NCI-H2196 treated with DMSO at 0.1 percent for 48 hours (cell line): ENCODE results near the gene TEX29.

Source experiments
- DNase-seq: peaks from one replicate; lab custom pipeline; 2025; ENCODE audit not compliant: unreplicated experiment; lab: John Stamatoyannopoulos, UW

The TEX29 gene

DNA sequence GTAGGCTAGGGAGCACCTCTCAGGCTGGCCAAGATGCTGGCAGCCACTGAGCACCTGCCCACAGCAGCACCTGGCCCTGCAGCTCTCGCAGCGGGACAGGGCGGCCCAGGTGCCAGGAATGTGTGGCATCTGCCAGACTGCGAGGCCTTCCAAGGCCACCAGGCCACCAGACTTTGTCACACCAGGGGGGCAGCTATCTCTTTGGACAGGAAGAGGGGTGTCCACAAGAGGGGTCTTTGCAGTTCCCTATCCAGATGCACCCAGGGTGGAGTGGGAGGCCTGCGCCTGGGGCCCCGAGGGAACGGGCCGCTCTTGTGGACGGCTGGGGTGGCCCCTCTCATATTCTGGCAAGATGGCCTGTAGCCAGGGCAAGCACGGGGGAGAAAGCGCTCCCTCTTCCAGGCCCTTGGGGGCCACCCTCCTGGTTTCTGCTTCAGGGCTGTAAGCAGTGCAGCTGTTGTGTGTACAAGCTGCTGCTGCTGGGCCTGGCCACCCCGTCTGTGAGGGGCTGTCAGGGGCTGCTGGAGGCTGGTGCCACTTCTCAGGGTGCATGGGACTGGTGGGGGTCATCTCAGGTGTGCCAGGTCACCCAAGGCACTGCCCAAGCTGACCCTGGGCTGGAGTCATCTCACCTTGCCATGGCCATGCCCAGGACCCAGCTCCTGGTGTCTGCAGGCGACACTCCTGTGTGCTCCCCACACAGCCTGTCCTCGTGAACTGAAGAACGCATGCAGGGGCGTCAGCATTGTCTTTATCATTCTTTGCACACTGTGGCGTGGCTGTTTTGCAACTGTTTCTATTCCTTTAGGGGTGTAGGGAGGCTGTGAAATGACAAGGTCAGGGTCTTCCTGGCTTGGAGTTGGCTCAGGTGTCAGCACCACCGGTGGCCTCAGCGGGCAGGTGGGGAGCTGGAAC, 1.8 kb downstream of the TEX29 start:
- no peak for DNase-seq

DNA sequence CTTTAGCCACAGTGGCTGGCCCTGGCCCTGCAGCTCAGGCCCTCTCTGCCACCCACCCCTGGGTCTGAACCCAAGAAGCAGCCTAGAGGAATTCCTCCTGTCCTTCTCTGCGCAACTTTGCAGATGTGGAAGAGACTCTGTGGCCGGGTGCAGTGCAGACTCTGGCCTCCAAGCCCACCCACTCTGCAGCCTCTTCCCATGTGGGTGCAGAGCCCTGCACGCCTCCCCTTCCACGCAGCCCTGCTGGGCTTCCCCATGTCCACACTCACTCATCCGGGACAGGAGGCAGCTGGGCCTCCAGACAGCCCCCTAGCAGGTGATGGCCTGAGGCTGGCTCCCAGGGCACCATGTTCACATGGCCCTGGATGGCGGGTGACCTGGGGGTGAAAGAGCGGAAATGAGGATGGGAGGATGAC, 2.5 kb downstream of the TEX29 start:
- no peak for DNase-seq

GRCh38 chr13:111323549-111323948, 3.1 kb downstream of the TEX29 start:
- no peak for DNase-seq

- DNase-seq: no peak
These were observed 3.7 kb downstream of the TEX29 start for GRCh38 chr13:111323950-111324651.

DNA sequence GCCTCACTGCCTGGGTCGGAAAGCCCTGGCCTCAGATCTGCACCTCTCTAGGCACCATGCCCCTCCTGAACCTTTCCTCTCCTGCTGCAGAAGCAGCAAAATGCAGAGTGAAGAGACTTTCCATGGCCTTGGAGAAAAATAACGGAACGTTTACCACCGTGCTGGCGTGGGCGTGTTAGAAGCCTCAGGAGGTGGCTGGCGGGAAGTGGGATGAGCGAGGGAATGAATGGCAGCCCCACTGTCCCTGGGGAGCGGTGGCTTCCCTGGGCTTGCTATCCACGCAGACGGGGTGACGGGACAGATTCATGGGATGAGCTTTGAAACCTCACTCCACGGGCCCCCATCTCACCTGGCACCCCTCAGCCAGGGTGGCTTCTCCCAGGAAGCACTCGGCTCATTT, 4.3 kb downstream of the TEX29 start:
- DNase-seq: no peak

GRCh38 chr13:111325146-111325890, 4.9 kb downstream of the TEX29 start:
- DNase-seq: no peak

DNA sequence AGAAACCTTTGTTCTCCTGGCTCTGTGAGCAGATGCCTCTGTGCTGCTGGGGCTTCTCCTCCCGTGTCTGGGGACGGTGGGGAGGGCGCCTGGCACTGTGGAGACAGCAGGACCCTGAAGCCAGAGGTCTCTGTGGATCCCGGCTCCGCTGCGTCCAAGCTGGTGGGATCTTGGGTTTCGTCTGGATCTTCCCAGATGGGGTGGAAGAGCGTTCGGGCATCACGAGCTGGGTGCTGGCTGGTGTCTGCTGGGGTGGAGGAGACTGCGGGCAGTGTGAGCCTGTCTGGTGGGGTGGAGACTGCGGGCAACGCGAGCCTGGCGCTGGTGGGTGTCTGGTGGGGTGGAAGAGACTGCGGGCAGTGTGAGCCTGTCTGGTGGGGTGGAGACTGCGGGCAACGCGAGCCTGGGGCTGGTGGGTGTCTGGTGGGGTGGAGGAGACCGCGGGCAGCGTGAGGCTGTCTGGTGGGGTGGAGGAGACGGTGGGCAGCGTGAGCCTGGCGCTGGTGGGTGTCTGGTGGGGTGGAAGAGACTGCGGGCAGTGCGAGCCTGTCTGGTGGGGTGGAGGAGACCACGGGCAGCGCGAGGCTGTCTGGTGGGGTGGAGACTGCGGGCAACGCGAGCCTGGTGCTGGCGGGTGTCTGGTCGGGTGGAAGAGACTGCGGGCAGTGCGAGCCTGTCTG, 5.6 kb downstream of the TEX29 start:
- no peak for DNase-seq

DNA sequence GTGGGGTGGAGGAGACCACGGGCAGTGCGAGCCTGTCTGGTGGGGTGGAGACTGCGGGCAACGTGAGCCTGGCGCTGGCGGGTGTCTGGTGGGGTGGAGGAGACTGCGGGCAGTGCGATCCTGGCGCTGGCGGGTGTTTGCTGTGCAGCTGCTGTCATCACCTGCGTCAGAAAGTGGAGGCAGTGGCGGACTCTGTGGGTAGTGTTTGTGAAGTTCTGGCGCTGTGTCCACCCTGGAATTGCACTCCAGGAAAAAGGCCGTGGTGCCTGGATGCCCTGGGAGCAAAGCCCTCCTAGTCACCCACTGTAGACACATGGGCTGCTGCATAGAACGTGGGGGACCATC, 6.2 kb downstream of the TEX29 start:
- DNase-seq: no peak

DNA sequence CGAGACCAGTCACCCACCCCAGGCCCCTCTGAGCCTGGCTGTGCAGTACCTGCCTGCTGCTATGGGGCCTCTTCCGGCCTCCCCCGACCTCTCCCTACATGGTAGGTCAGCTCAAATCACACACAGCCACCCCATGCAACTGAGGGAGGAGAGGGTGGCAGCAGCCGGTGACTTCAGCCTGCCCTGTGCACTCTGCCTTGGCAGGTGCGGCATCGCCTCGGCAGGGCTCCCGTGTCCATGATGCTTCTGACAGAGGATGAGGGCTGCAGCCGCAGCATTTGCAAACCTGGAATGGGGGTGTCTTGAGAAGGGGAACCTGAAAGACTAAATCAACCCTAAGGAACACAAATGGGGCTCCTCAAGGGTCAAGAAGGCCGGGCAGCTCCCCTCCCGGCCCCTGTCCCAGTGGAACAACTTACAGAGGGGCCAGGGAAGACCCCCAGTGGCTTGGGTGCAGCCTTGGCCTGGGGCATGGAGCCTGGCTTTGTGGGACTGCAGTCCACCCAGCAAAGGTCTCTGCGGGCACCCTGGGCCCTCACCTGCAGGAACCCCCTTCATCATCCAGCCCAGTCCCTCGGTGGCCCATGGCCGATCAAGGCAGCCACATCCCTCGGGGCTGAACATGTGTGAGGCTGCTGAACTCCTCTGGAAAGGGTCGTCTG, 6.7 kb downstream of the TEX29 start:
- no peak for DNase-seq

DNA sequence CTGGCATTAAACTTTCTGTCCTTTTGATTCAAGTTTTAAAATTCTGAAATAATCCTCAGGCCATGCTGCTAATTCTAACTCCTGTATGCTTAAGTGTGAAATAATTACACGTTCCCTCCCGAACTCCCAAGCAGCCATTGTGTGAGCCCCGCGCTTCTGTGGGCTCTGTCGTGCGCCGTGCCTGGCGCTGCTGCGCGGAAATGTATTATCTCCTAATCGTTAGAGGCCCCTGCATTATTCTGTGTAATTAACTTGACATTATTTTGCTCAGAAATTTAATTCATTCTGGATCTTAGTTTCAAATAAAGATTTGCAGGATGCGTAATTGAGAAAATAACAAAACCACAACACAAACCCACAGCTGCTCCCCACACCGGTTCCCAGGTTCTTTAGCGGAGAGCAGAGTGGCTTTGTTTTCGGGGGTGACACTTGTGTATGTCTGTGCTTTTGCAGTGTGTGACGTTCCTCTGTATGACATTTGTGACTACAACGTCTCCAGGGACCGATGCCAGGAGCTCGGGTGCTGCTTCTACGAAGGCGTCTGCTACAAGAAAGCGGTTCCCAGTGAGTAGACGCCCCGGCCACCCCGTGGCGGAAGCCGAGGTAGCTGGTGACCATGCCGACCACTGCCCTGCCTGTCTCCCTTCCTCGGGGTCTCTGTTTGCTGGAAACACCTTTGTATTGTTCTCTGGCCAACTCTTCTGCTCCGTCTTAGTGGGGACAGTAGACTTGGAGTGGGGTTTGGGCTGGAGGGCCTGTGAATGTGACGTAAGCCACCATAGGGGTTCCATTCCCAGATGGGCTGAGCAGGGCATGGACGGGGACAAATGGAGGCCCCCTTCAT, 7.5 kb downstream of the TEX29 start:
- no peak for DNase-seq

DNA sequence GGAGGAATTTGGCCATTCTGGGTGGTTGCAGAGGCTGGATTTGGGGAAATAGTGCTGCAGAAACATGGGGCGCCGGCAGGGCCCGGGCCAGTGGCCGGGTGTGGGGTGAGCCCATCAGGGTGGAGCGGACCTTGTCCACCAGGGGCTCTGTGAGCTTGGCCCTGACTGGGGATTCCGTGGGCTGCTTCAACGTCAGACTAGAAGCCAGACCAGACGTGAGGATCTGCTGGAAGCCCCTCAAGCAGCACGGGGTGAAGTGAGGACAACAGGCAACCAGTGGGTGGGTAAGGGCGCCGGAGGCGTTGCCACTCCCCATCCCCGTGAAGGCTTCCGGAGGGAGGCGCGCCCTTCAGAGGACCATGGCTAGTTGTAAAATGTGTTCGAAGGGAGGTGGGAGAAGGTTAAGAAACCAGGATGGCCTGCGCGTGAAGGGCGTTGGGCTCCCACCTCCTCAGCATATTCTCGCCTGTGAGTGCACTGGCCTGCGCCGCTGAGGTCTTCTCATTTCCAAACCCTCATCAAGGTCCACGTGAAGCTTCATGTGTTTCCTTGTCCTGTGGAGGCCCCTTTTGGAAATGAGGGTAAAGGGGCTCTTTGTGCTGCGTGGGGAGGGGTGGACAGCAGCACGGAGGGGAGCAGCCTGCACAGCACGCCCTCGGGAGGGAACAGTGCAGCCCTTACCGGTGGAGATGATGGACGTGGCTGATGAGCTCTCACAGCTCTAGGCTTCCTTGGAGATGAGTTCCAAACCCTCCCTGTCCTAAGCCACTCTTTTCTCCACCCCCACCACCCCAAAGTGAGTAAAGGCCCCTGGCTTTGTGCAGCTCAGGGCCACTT, 8.3 kb downstream of the TEX29 start:
- no peak for DNase-seq

DNA sequence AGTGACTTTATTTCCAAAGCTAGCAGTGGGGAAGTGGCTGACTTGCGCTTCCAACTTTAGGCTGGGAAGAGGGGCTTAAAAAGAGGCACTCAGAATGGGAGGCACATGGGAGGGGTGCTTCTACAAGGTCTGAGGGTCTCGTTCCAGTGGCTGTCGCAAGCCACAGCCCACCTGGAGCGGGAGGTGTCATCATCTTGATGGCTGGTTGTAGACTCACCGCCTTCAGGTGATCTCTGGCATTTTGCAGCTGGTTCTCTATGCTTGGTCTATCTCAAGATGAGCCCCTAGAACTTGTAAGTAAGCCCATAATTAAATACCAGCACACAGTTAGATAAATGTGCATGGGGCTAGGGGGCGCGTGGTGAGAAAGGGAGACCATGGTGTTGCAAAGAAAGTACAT, 9.2 kb downstream of the TEX29 start:
- DNase-seq: no peak

DNA sequence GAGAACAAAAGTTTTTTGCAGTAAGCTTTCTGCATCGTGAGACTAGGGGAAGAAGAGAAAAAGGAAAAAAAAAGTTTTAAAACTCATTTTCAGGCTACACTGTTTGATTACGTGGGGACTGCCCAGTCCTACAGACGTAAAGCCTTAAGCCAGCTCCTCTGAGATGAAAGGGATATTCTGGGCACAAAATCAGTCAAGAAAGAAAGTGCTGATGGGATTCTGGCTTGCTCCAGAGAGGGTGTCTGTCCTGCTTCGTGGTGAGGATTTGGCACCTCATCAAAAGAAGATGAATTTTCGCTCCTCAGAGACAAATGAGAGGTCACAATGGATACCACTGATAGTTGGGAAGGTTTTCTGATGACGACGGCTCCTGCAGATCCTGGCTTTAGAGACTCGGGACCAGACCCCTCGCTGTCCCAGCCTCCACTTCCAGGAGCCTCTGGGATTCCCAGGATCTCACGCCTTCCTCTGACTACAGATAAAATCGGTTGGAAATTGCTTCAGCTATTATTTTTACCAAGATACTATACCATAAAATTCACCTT, 9.7 kb downstream of the TEX29 start:
- no peak for DNase-seq

GRCh38 chr13:111335298-111335697, 14.9 kb downstream of the TEX29 start:
- no peak for DNase-seq

GRCh38 chr13:111336666-111337065, 16.2 kb downstream of the TEX29 start:
- no peak for DNase-seq

DNA sequence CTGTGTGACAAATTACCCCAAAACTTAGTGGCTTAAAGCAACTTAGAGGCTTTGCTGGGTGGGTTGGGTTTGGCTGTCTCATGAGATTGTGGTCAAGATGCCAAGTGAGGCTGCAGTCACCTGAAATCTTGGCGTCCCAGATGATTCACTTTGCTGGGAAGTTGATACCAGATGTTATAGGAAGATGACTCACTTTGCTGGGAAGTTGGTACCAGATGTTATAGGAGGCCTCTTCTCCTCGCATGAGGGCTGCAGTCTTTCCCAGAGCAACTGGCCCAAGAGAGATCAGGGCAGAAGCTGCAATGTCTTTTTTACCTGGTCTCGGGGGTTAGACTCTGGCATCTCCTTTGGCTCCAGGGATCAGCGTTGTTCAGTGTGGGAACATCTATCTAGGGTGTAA, 16.8 kb downstream of the TEX29 start:
- no peak for DNase-seq

DNA sequence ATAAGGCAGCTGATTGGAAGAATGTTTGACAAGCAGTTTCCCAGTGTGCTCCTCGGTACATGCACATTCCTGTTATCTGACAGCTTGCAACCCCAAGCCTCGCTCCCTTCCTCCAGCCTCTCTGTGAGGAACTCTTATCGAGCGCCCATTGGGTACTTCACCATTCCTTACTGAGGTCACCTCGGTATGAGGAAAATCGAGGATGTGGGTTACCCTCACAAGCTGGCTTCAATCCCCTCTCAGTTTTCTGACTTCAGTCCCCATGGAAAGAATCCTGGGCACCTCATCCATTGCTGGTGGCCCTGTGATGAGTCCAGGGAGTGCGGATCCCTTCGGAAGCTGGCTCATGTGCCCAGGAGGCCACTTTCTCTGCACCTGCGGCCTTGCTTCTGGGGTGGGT, 17.3 kb downstream of the TEX29 start:
- no peak for DNase-seq

DNA sequence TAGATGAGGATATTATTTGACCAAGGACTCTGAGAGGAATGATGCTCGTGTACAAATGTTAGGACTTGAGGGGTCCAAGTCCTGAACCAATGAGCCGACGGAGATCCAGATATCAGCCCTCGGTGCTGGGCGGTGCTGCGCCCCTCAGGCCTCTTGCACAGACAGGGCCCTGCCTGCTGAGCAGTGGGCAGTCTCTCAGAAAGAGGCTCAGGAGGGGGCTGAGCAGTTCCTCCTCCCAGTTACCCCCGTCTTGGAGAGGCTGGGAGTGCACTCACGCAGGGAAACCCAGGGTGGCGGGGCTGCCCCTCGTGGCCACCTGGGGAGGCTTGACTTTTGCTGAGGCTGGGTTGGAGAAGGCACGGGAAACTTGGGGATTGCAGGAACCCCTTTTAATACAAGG, 18.4 kb downstream of the TEX29 start:
- no peak for DNase-seq
